ENCODE measurements around the gene LCN15.

GRCh38 chr9:136717399-136717798, 46.9 kb downstream of the LCN15 start:
- no peak for TF ChIP-seq CTCF (conservative IDR thresholded peaks at IDR 0.05; ENCODE audit: low read depth in 2 of 2)
- no peak for TF ChIP-seq REST (IDR thresholded peaks at IDR 0.05; ENCODE audit: unreplicated experiment)
- no peak for TF ChIP-seq POLR2AphosphoS5 (IDR thresholded peaks at IDR 0.05; ENCODE audit: low read depth)
- no peak for TF ChIP-seq ZNF114 (CRISPR knock-in tag; IDR thresholded peaks at IDR 0.05)
- TF ChIP-seq ETS1 (IDR thresholded peaks at IDR 0.05) = no peak
